ENCODE results near the gene CASZ1. TPM values are rescaled to one million over a fixed set of nuclear protein-coding genes. Genes with fewer than 3 reads are reported as not detected.

CASZ1 gene
- total RNA-seq, 3 donors from 2014 or later (not counting 1 experiment from before 2014, with no cell fraction given), result 55.9 to 83.0 (median 70.6) TPM

DNA sequence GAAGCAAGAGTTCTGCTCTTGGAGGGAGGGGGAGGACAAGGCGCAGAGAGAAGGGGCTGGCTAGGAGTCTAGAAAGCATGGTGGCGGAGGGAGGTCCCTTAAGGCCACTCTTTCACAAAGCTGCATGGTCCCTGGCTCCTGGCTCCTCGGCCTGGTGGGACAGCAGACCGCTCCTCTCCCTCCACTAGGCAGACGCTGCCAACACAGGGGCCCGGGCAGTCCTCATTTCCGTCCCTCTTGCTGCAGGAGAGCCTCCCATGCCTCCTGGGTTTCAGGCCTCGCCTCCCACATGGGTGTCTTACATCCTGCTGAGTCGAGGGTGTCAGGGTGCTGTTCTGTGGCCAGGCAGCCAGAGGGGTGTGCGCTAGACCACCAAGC, 108.0 kb downstream of the CASZ1 start:
- peak overlapping the region in 1 of 2 donors; percentile 35 for H3K27ac Mint-ChIP-seq
- WGBS (ENCODE audit: insufficient coverage), result 80% methylated on average over 10 of the region's 10 CpGs
- no peaks in the 10 kb centered on the region for H3K27me3 ChIP-seq (ENCODE audit: control insufficient read depth, insufficient read depth, low read length)
- no peak overlapping the region for H3K27ac ChIP-seq (ENCODE audit: low read length)
- no peak overlapping the region for H3K4me3 Mint-ChIP-seq
- no peaks in the 10 kb centered on the region for H3K36me3 Mint-ChIP-seq
- intact Hi-C loops (cut with micrococcal nuclease), result no loop called here
- H3K4me3 ChIP-seq (ENCODE audit: low read length), result no peak overlapping the region
- H3K9me3 Mint-ChIP-seq, result no peaks in the 10 kb centered on the region
- TF ChIP-seq, protein P1, sequence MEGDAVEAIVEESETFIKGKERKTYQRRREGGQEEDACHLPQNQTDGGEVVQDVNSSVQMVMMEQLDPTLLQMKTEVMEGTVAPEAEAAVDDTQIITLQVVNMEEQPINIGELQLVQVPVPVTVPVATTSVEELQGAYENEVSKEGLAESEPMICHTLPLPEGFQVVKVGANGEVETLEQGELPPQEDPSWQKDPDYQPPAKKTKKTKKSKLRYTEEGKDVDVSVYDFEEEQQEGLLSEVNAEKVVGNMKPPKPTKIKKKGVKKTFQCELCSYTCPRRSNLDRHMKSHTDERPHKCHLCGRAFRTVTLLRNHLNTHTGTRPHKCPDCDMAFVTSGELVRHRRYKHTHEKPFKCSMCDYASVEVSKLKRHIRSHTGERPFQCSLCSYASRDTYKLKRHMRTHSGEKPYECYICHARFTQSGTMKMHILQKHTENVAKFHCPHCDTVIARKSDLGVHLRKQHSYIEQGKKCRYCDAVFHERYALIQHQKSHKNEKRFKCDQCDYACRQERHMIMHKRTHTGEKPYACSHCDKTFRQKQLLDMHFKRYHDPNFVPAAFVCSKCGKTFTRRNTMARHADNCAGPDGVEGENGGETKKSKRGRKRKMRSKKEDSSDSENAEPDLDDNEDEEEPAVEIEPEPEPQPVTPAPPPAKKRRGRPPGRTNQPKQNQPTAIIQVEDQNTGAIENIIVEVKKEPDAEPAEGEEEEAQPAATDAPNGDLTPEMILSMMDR (IDR thresholded peaks at IDR 0.05), result no peak
- no peaks in the 10 kb centered on the region for H3K9me3 ChIP-seq (ENCODE audit: control insufficient read depth, insufficient read depth, low read length)
- H3K36me3 ChIP-seq (ENCODE audit: control insufficient read depth, insufficient read depth, low read length), result peaks cover 4% of the 10 kb centered on the region
- peaks cover 18 to 54% of the 10 kb centered on the region in 2 donors for H3K4me1 Mint-ChIP-seq
- peaks cover 28% of the 10 kb centered on the region for H3K4me1 ChIP-seq (ENCODE audit: control insufficient read depth, insufficient read depth, low read length)
- DNase-seq (no peak), ATAC-seq (no peak)
- H3K27me3 Mint-ChIP-seq (ENCODE audit: low read depth in 2 of 2), result no peaks in the 10 kb centered on the region

DNA sequence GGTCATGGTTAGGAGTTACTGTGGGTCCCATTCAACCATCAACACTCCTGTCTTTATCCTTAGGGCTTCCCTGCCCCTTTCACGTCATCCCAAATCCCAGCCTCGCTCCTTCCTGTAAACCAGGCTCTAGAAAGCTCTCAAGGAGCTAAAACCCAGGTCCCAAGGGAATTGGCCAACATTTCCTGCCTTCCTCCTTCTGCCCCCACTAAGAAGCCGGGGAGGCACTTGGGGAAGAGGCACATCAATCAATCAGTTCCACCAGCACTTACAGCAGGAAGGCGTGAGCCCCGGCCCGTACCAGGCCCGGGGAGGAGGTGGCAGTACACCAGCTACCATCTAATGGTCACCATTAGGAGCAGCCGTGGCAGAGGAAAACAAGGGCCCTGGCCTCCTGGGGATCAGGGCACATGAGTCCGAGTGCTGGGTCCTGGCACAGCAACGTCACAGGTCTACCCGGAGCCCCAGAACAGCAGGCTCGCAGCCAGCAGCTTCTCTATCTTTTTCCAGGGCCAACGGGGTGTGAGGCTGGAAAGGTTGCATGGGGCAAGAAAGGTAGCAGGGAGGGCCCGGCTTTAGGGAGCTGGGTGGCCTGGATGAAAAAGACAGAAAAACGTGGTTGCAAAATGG, 108.6 kb downstream of the CASZ1 start:
- 86% methylated on average over 15 of the region's 15 CpGs for WGBS (ENCODE audit: insufficient coverage)
- Mint-ChIP-seq H3K9me3 (no peaks in the 10 kb centered on the region), H3K4me1 (peaks cover 18 to 54% of the 10 kb centered on the region in 2 donors), H3K36me3 (no peaks in the 10 kb centered on the region), H3K4me3 (no peak overlapping the region), H3K27ac (peak overlapping the region in 1 of 2 donors; percentile 35), H3K27me3 (ENCODE audit: low read depth in 2 of 2) (no peaks in the 10 kb centered on the region)
- DNase-seq (no peak), ATAC-seq (no peak)
- intact Hi-C loops (cut with micrococcal nuclease), result no loop called here
- TF ChIP-seq, protein P1 (IDR thresholded peaks at IDR 0.05), result no peak
- H3K27ac ChIP-seq (ENCODE audit: low read length), result no peak overlapping the region
- peaks cover 4% of the 10 kb centered on the region for H3K36me3 ChIP-seq (ENCODE audit: control insufficient read depth, insufficient read depth, low read length)
- H3K4me1 ChIP-seq (ENCODE audit: control insufficient read depth, insufficient read depth, low read length), result peaks cover 22% of the 10 kb centered on the region
- no peaks in the 10 kb centered on the region for H3K27me3 ChIP-seq (ENCODE audit: control insufficient read depth, insufficient read depth, low read length)
- no peaks in the 10 kb centered on the region for H3K9me3 ChIP-seq (ENCODE audit: control insufficient read depth, insufficient read depth, low read length)
- no peak overlapping the region for H3K4me3 ChIP-seq (ENCODE audit: low read length)

DNA sequence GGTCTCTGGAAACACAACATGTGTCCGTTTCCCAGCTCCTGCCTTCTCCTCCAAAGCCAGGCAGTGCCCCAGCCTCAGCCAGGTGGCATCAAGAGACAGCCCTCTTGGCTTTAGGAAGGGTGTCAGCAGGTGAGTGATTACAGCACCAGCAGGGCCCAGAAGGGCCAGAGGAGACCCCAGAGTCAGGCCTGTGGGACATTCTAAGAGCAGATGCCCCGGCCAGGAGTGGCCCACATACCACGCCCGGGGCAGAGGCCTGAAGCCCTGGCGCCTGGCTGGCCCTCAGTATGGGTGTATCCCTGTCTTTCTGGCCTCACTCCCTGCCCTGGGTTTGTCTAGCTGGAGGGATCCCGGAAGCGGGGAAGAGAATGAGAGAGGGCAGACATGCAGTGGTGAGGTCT, 109.2 kb downstream of the CASZ1 start:
- WGBS (ENCODE audit: insufficient coverage), result 98% methylated on average over 7 of the region's 7 CpGs
- Histone ChIP-seq H3K27ac (ENCODE audit: low read length) (no peak overlapping the region), H3K4me3 (ENCODE audit: low read length) (no peak overlapping the region), H3K4me1 (ENCODE audit: control insufficient read depth, insufficient read depth, low read length) (peaks cover 16% of the 10 kb centered on the region), H3K9me3 (ENCODE audit: control insufficient read depth, insufficient read depth, low read length) (no peaks in the 10 kb centered on the region), H3K27me3 (ENCODE audit: control insufficient read depth, insufficient read depth, low read length) (no peaks in the 10 kb centered on the region), H3K36me3 (ENCODE audit: control insufficient read depth, insufficient read depth, low read length) (peaks cover 4% of the 10 kb centered on the region)
- Mint-ChIP-seq H3K27me3 (ENCODE audit: low read depth in 2 of 2) (no peaks in the 10 kb centered on the region), H3K4me1 (peaks cover 18 to 54% of the 10 kb centered on the region in 2 donors), H3K4me3 (no peak overlapping the region), H3K27ac (peak overlapping the region in 1 of 2 donors; percentile 36), H3K36me3 (no peaks in the 10 kb centered on the region), H3K9me3 (no peaks in the 10 kb centered on the region)
- TF ChIP-seq, protein P1 (IDR thresholded peaks at IDR 0.05), result no peak
- no peak for ATAC-seq
- DNase-seq, result no peak
- intact Hi-C loops (cut with micrococcal nuclease), result no loop called here
